Esophagus (tissue), 2 donors: ENCODE data around the gene NUDT22. TPM values are rescaled to one million over a fixed set of nuclear protein-coding genes. Genes with fewer than 3 reads are reported as not detected.

Source experiments
- H3K27ac ChIP-seq, 2 donors: one replicate each; pipeline ENCODE4 v1.5.1; 2013; ENCODE audit warnings: low read depth in 2 of 2, mild to moderate bottlenecking in 2 of 2, inconsistent platforms in 1 of 2, low read length in 1 of 2, moderate library complexity in 1 of 2
- H3K27me3 ChIP-seq, 2 donors: one replicate each; pipeline ENCODE4 v1.6.1; 2013; ENCODE audit warnings: low read length in 2 of 2, control low read depth in 1 of 2, mild to moderate bottlenecking in 1 of 2; ENCODE audit not compliant: insufficient read depth in 2 of 2, control insufficient read depth in 1 of 2
- H3K36me3 ChIP-seq, 2 donors: one replicate each; pipeline ENCODE4 v1.6.1; 2013; ENCODE audit warnings: low read length in 1 of 2; ENCODE audit not compliant: control insufficient read depth in 2 of 2, insufficient read depth in 2 of 2
- H3K4me1 ChIP-seq, 2 donors: one replicate each; pipeline ENCODE4 v1.6.1; 2013; ENCODE audit warnings: low read length in 1 of 2; ENCODE audit not compliant: control insufficient read depth in 2 of 2, insufficient read depth in 2 of 2
- H3K4me3 ChIP-seq, 2 donors: one replicate each; pipeline ENCODE4 v1.5.1; 2013; ENCODE audit warnings: low read length in 2 of 2, mild to moderate bottlenecking in 2 of 2, low read depth in 1 of 2, moderate library complexity in 1 of 2
- H3K9me3 ChIP-seq, 2 donors: one replicate each; pipeline ENCODE4 v1.6.1; 2013; ENCODE audit warnings: mild to moderate bottlenecking in 2 of 2, low read depth in 1 of 2, low read length in 1 of 2, moderate library complexity in 1 of 2; ENCODE audit not compliant: control insufficient read depth in 2 of 2, insufficient read depth in 1 of 2
- WGBS, 2 donors: extraction: QIAGEN DNeasy Blood & Tissue Kit; methylation state at CpG; one replicate each; pipeline ENCODE4 v1.1.7; 2013; 5-methylcytosine and 5-hydroxymethylcytosine counted together
- polyA plus RNA-seq, 2 donors: library from polyadenylated mRNA; stranded (reverse); fragments of 200-250 nt; gene quantifications; one replicate each; pipeline ENCODE4 v1.2.3, GENCODE V29; 2013
- donor health status: healthy with polysubstance abuse.
- donor health status: Bipolar disorder and iron deficiency.

Gene NUDT22
- polyA plus RNA-seq, 2 donors: 49.5 to 55.1 TPM

DNA sequence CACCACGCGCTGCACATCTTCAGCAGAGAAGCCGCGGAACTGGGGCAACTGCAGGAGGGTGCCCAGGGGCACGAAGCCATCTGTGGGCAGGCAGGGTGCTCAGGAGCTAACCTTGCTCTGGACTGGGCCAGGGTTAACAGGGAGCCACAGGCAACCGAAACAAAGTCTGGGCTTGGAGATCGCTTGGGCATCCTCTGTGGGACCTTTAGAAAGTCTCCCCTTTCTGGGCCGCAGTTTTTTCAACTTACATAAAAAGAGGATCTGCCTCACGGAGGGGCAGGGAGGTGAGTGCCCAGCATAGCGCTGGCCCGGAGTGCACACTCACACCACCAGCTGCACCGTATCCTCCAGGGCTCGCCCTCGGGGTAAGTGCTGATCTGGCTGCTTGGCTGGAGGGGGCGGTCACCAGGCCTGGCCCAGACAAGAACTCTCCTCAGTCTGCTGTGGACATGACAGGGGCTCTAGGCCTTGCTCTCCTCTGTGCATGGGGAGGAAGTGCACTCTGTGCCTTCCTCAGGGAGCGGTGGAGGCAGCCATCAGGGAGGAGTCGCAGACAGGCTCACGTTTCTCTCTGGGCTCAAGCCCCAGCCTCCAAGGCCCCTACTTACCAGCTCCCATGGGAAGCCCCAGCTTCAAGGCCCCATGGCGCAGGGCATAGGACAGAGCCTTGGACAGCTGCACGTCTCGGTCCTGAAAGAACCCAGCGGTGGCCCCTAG lies 1.0 kb upstream of the NUDT22 start:
- peak overlapping the region; percentile 89 to 94 for H3K27ac ChIP-seq
- WGBS, 2 donors: 55 to 59% methylated on average over 22 of the region's 22 CpGs
- peaks cover 9 to 37% of the 10 kb centered on the region in 2 donors for H3K4me1 ChIP-seq

DNA sequence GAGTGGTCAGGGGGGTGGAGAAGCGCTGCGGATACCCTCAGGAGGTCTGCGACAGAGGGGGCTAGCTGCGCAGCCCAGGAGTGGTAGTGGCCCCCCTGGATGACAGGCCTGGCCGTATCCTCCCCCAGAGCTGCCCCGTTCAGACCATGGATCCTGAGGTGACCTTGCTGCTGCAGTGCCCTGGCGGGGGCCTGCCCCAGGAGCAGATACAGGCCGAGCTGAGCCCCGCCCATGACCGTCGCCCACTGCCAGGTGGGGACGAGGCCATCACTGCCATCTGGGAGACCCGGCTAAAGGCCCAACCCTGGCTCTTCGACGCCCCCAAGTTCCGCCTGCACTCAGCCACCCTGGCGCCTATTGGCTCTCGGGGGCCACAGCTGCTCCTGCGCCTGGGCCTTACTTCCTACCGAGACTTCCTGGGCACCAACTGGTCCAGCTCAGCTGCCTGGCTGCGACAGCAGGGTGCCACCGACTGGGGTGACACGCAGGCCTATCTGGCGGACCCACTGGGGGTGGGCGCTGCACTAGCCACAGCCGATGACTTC lies 505 bp downstream of the NUDT22 start:
- H3K27me3 ChIP-seq: no peaks in the 10 kb centered on the region
- H3K27ac ChIP-seq: peak overlapping the region; percentile 89 to 94
- H3K9me3 ChIP-seq: no peaks in the 10 kb centered on the region
- H3K4me3 ChIP-seq: peak overlapping the region; percentile 69 to 79
- peaks cover 0 to 7% of the 10 kb centered on the region in 2 donors for H3K36me3 ChIP-seq
- H3K4me1 ChIP-seq: peaks cover 9 to 44% of the 10 kb centered on the region in 2 donors
- WGBS, 2 donors: 7 to 9% methylated on average over 23 to 26 of the region's 26 CpGs

More for the DNA sequence above, 1.0 kb upstream of the NUDT22 start:
- Histone ChIP-seq H3K9me3 (no peaks in the 10 kb centered on the region), H3K4me3 (peak overlapping the region; percentile 69 to 79), H3K27me3 (no peaks in the 10 kb centered on the region), H3K36me3 (peaks cover 0 to 11% of the 10 kb centered on the region in 2 donors)

DNA sequence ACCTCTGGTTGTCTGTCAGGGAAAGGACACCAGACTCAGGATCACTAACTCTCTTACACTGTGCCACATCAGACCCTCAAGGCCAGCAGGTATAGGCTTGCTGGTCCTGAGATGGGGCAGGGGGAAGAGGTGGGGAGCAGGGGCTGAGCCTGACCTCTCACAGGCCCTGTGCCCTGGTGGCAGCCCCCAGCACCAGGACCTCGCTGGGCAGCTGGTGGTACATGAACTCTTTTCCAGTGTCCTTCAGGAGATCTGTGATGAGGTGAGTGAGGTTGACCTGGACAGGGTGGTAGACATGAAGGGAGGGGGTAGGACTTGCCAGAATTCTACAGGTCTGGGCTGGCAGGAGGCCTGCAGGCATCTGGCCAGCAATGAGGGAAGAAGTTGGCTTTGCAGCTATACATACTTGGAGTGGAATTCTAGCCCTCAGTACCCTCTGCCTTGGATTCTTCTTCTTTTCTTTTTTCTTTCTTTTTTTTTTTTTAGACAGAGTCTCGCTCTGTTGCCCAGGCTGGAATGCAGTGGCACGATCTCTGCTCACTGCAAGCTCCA lies 1.4 kb downstream of the NUDT22 start:
- H3K27ac ChIP-seq: peak overlapping the region; percentile 13 to 94
- peaks cover 9 to 50% of the 10 kb centered on the region in 2 donors for H3K4me1 ChIP-seq
- no peaks in the 10 kb centered on the region for H3K27me3 ChIP-seq
- WGBS, 2 donors: 56 to 66% methylated on average over 3 of the region's 3 CpGs
- H3K36me3 ChIP-seq: peaks cover 0 to 7% of the 10 kb centered on the region in 2 donors
- peak overlapping the region; percentile 6 to 69 for H3K4me3 ChIP-seq
- no peaks in the 10 kb centered on the region for H3K9me3 ChIP-seq

DNA sequence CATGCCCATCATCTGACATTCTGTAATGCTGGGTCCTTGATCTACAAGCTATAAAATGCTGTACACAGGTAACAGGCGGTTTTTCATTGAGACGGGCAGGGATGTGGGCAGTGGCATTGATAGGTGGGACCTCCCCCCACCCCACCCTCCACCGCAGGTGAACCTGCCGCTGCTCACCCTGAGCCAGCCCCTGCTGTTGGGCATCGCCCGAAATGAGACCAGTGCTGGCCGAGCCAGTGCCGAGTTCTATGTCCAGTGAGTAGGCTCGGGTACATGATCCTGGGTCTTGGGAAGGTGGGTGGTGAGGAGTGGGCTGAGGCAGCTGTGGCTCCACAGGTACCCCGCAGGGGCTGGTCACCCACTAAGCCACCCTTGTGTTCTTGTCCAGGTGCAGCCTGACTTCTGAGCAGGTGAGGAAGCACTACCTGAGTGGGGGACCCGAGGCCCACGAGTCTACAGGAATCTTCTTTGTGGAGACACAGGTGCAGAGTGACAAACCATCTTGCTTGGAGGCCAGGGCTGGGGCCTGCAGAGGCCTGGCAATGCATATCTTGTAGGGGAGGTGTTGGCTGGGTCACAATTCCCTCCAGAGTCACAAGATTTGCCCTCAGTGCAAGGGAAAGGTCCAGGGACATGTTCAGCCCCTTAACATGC lies 3.1 kb downstream of the NUDT22 start:
- WGBS, 2 donors: 81 to 87% methylated on average over 12 of the region's 12 CpGs
- Histone ChIP-seq H3K9me3 (no peaks in the 10 kb centered on the region), H3K27me3 (no peaks in the 10 kb centered on the region), H3K4me3 (no peak overlapping the region), H3K27ac (peak overlapping the region; percentile 12 to 93), H3K36me3 (no peaks in the 10 kb centered on the region), H3K4me1 (peaks cover 9 to 45% of the 10 kb centered on the region in 2 donors)

GRCh38 chr11:64229744-64230170 lies 3.7 kb downstream of the NUDT22 start:
- no peaks in the 10 kb centered on the region for H3K27me3 ChIP-seq
- peak overlapping the region; percentile 58 to 89 for H3K4me3 ChIP-seq
- H3K36me3 ChIP-seq: no peaks in the 10 kb centered on the region
- H3K9me3 ChIP-seq: no peaks in the 10 kb centered on the region
- H3K27ac ChIP-seq: peak overlapping the region; percentile 93 to 95
- WGBS, 2 donors: 29 to 35% methylated on average over 13 of the region's 13 CpGs
- H3K4me1 ChIP-seq: peaks cover 9 to 40% of the 10 kb centered on the region in 2 donors

GRCh38 chr11:64230171-64230984 lies 4.3 kb downstream of the NUDT22 start, which contains the start of gene DNAJC4:
Gene DNAJC4, plus strand, starts transcription at chr11:64230548. Its CDS starts 307 bp downstream, at chr11:64230855.
- Histone ChIP-seq H3K27me3 (no peaks in the 10 kb centered on the region), H3K4me3 (peak within 1 kb of the TSS; percentile 58 to 89), H3K27ac (peak within 1 kb of the TSS; percentile 93 to 95), H3K9me3 (no peaks in the 10 kb centered on the region), H3K4me1 (peaks cover 4 to 34% of the 10 kb centered on the region in 2 donors), H3K36me3 (no peaks in the 10 kb centered on the region)
- 0 to 1% methylated on average over 58 to 62 of the region's 62 CpGs for WGBS, 2 donors

DNA sequence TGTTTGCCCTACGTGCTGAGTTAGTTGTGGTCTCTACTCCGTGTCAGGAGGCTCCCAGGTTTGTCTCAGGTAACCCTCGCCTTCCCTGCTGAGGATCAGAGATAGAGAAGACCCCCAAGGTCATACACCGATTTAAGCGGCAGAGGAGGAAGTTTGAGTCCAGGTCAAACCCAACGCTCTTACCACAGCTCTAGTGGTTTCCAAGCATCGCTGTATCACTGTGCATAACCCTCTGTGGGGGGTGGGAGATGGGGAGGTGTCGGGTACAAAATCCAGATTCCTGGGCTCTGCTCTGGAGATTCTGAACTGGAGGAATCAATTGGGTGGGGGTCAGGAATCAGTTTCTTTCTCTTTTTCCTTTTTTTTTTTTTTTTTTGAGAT lies 4.9 kb downstream of the NUDT22 start:
- WGBS, 2 donors: 9 to 10% methylated on average over 8 of the region's 8 CpGs
- Histone ChIP-seq H3K27ac (peak overlapping the region; percentile 93 to 95), H3K36me3 (no peaks in the 10 kb centered on the region), H3K4me3 (peak overlapping the region; percentile 58 to 89), H3K27me3 (no peaks in the 10 kb centered on the region), H3K9me3 (no peaks in the 10 kb centered on the region), H3K4me1 (peaks cover 3 to 36% of the 10 kb centered on the region in 2 donors)

DNA sequence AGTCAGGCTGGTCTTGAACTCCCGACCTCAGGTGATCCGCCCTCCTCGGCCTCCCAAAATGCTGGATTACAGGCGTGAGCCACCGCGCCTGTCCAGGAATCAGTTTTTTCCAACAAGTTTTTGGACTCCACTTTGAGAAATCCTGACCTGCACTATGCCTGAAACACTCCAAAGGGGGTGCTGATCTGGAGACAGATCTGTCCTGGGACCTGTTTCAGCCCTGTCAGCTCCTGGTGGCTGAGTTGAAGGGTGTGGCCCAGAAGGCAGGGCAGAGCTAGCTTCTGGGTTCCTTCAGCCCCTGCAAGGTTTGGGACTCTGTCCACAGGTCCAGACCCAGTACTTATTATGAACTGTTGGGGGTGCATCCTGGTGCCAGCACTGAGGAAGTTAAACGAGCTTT lies 5.5 kb downstream of the NUDT22 start:
- Histone ChIP-seq H3K27ac (peak overlapping the region in 1 of 2 donors; percentile 26), H3K27me3 (no peaks in the 10 kb centered on the region), H3K4me1 (peaks cover 3 to 36% of the 10 kb centered on the region in 2 donors), H3K36me3 (no peaks in the 10 kb centered on the region), H3K9me3 (no peaks in the 10 kb centered on the region), H3K4me3 (no peak overlapping the region)
- 80 to 86% methylated on average over 7 of the region's 7 CpGs for WGBS, 2 donors
